HEK293 (cell line): ENCODE measurements around the gene CPNE2.

Experiments
- FEZF1 ChIP-seq: fragments of 450-650 bp; formaldehyde crosslinking; IDR thresholded peaks from 2 replicates; pipeline ENCODE4 v1.5.1; 2016; ENCODE audit warnings: missing biosample characterization, missing genetic modification characterization
- HOXA7 ChIP-seq: sonication (generic); formaldehyde crosslinking; IDR thresholded peaks from 2 replicates; pipeline ENCODE4 v1.8.1; 2022; ENCODE audit warnings: missing genetic modification reagents, borderline replicate concordance
- HOXC10 ChIP-seq: sonication (generic); formaldehyde crosslinking; IDR thresholded peaks from 2 replicates; pipeline ENCODE4 v1.8.1; 2023; ENCODE audit warnings: mild to moderate bottlenecking, missing genetic modification reagents
- MZF1 ChIP-seq: fragments of 450-650 bp; formaldehyde crosslinking; IDR thresholded peaks from 2 replicates; pipeline ENCODE4 v1.5.1; 2017; ENCODE audit warnings: missing biosample characterization, missing genetic modification characterization, borderline replicate concordance
- PRDM10 ChIP-seq: fragments of 450-650 bp; formaldehyde crosslinking; IDR thresholded peaks from 2 replicates; pipeline ENCODE4 v1.5.1; 2016; ENCODE audit warnings: missing biosample characterization, missing genetic modification characterization
- SP2 ChIP-seq: fragments of 450-650 bp; formaldehyde crosslinking; IDR thresholded peaks from 2 replicates; pipeline ENCODE4 v1.5.1; 2016; ENCODE audit warnings: missing biosample characterization, missing genetic modification characterization
- YY1 ChIP-seq: fragments of 450-650 bp; formaldehyde crosslinking; IDR thresholded peaks from 2 replicates; pipeline ENCODE4 v1.5.1; 2018; ENCODE audit warnings: missing biosample characterization, missing genetic modification characterization
- YY2 ChIP-seq: fragments of 450-650 bp; formaldehyde crosslinking; IDR thresholded peaks from 2 replicates; pipeline ENCODE4 v1.5.1; 2016; ENCODE audit warnings: missing biosample characterization, missing genetic modification characterization
- ZBTB20 ChIP-seq: fragments of 450-650 bp; formaldehyde crosslinking; IDR thresholded peaks from 2 replicates; pipeline ENCODE4 v1.5.1; 2016; ENCODE audit warnings: missing biosample characterization, missing genetic modification characterization
- ZBTB21 ChIP-seq: fragments of 450-650 bp; formaldehyde crosslinking; IDR thresholded peaks from 2 replicates; pipeline ENCODE4 v1.5.1; 2017; ENCODE audit warnings: missing biosample characterization, missing genetic modification characterization
- ZNF157 ChIP-seq: fragments of 450-650 bp; formaldehyde crosslinking; IDR thresholded peaks from 2 replicates; pipeline ENCODE4 v1.5.1; 2016; ENCODE audit warnings: missing biosample characterization, missing genetic modification characterization
- ZNF16 ChIP-seq: fragments of 450-650 bp; formaldehyde crosslinking; IDR thresholded peaks from 2 replicates; pipeline ENCODE4 v1.5.1; 2016; ENCODE audit warnings: low read depth, missing biosample characterization, missing genetic modification characterization
- ZNF214 ChIP-seq: fragments of 450-650 bp; formaldehyde crosslinking; IDR thresholded peaks from 2 replicates; pipeline ENCODE4 v1.5.1; 2017; ENCODE audit warnings: missing biosample characterization, mild to moderate bottlenecking, missing genetic modification characterization, borderline replicate concordance
- ZNF24 ChIP-seq: fragments of 450-650 bp; formaldehyde crosslinking; IDR thresholded peaks from 2 replicates; pipeline ENCODE4 v1.5.1; 2016; ENCODE audit warnings: missing biosample characterization, missing genetic modification characterization
- ZNF398 ChIP-seq: fragments of 450-650 bp; formaldehyde crosslinking; IDR thresholded peaks from 2 replicates; pipeline ENCODE4 v1.5.1; 2017; ENCODE audit warnings: missing biosample characterization, missing genetic modification characterization
- ZNF449 ChIP-seq: fragments of 450-650 bp; formaldehyde crosslinking; IDR thresholded peaks from 2 replicates; pipeline ENCODE4 v1.5.1; 2017; ENCODE audit warnings: missing biosample characterization, mild to moderate bottlenecking, missing genetic modification characterization, moderate library complexity
- ZNF514 ChIP-seq: fragments of 450-650 bp; formaldehyde crosslinking; IDR thresholded peaks from 2 replicates; pipeline ENCODE4 v1.5.1; 2016; ENCODE audit warnings: missing biosample characterization, missing genetic modification characterization
- ZNF704 ChIP-seq: fragments of 450-650 bp; formaldehyde crosslinking; IDR thresholded peaks from 2 replicates; pipeline ENCODE4 v1.5.1; 2016; ENCODE audit warnings: missing biosample characterization, missing genetic modification characterization
- ZSCAN5A ChIP-seq: fragments of 450-650 bp; formaldehyde crosslinking; IDR thresholded peaks from 2 replicates; pipeline ENCODE4 v1.5.1; 2016; ENCODE audit warnings: missing biosample characterization, missing genetic modification characterization

The CPNE2 gene

GRCh38 chr16:57091975-57092785, at the start of gene CPNE2 (continued):
- TF ChIP-seq ZSCAN5A: no peak
- no peak for TF ChIP-seq FEZF1
- no peak for TF ChIP-seq ZNF449 (tag by site-specific recombination)
- TF ChIP-seq HOXC10: no peak
- no peak for TF ChIP-seq ZBTB21 (tag by site-specific recombination)
- no peak for TF ChIP-seq ZNF514 (tag by site-specific recombination)
- TF ChIP-seq ZNF214: no peak
- no peak for TF ChIP-seq ZNF16 (tag by site-specific recombination)
- no peak for TF ChIP-seq HOXA7 (CRISPR knock-in tag)
- TF ChIP-seq ZNF157: no peak
- TF ChIP-seq YY2 (tag by site-specific recombination): no peak
- TF ChIP-seq PRDM10 (tag by site-specific recombination): peak; percentile 54
- TF ChIP-seq ZNF398 (tag by site-specific recombination): peak; percentile 87
- TF ChIP-seq ZBTB20: peak; percentile 51
- TF ChIP-seq ZNF24: no peak
- peak; percentile 18; the same call in 1 of the 2 replicates for TF ChIP-seq SP2 (tag by site-specific recombination)
- TF ChIP-seq YY1: no peak
- no peak for TF ChIP-seq ZNF704
- no peak for TF ChIP-seq MZF1 (tag by site-specific recombination)
